Transverse colon (tissue), 4 donors: ENCODE measurements around the gene NOC4L.

ENCODE experiments used
- EP300 ChIP-seq: sonication (generic); formaldehyde crosslinking; IDR thresholded peaks from one replicate; pipeline ENCODE4 v1.6.1; 2017; ENCODE audit warnings: antibody characterized with exemption, low read depth
- POLR2A ChIP-seq: fragments of 450-650 bp; IDR thresholded peaks from one replicate; pipeline ENCODE4 v1.6.1; 2016; ENCODE audit warnings: antibody characterized with exemption, mild to moderate bottlenecking, moderate library complexity
- POLR2AphosphoS5 ChIP-seq, 3 donors: sonication (generic); formaldehyde crosslinking; IDR thresholded peaks; one replicate each; pipeline ENCODE4 v1.6.1; 2016; ENCODE audit warnings: antibody characterized with exemption in 3 of 3
- TF ChIP-seq, protein P1 (sequence below), 5 experiments: fragments of 200-600 bp in 3 of 5; fragments of 450-650 bp in 2 of 5; sonication (generic) in 3 of 5; IDR thresholded peaks; 1 replicate in 2 of 5; 2 replicates in 3 of 5; pipeline ENCODE4 v1.5.1; 2016 to 2017; ENCODE audit warnings: antibody characterized with exemption in 5 of 5, inconsistent platforms in 3 of 5, mild to moderate bottlenecking in 2 of 5, moderate library complexity in 1 of 5

- TF ChIP-seq POLR2AphosphoS5 (IDR thresholded peaks at IDR 0.05) (no peak), POLR2A (no peak), EP300 (no peak)
- TF ChIP-seq, protein P1, sequence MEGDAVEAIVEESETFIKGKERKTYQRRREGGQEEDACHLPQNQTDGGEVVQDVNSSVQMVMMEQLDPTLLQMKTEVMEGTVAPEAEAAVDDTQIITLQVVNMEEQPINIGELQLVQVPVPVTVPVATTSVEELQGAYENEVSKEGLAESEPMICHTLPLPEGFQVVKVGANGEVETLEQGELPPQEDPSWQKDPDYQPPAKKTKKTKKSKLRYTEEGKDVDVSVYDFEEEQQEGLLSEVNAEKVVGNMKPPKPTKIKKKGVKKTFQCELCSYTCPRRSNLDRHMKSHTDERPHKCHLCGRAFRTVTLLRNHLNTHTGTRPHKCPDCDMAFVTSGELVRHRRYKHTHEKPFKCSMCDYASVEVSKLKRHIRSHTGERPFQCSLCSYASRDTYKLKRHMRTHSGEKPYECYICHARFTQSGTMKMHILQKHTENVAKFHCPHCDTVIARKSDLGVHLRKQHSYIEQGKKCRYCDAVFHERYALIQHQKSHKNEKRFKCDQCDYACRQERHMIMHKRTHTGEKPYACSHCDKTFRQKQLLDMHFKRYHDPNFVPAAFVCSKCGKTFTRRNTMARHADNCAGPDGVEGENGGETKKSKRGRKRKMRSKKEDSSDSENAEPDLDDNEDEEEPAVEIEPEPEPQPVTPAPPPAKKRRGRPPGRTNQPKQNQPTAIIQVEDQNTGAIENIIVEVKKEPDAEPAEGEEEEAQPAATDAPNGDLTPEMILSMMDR (IDR thresholded peaks at IDR 0.05) = no peak
These were observed 32.5 kb upstream of the NOC4L start for GRCh38 chr12:132111654-132112304.
